GM19455 (cell line): ENCODE measurements around the gene C5orf47.

ENCODE experiments used
- ATAC-seq: cut with Tn5 transposase; IDR thresholded peaks from one replicate; pipeline ENCODE4 v1.9.1; 2021; ENCODE audit not compliant: unreplicated experiment

Gene C5orf47

DNA sequence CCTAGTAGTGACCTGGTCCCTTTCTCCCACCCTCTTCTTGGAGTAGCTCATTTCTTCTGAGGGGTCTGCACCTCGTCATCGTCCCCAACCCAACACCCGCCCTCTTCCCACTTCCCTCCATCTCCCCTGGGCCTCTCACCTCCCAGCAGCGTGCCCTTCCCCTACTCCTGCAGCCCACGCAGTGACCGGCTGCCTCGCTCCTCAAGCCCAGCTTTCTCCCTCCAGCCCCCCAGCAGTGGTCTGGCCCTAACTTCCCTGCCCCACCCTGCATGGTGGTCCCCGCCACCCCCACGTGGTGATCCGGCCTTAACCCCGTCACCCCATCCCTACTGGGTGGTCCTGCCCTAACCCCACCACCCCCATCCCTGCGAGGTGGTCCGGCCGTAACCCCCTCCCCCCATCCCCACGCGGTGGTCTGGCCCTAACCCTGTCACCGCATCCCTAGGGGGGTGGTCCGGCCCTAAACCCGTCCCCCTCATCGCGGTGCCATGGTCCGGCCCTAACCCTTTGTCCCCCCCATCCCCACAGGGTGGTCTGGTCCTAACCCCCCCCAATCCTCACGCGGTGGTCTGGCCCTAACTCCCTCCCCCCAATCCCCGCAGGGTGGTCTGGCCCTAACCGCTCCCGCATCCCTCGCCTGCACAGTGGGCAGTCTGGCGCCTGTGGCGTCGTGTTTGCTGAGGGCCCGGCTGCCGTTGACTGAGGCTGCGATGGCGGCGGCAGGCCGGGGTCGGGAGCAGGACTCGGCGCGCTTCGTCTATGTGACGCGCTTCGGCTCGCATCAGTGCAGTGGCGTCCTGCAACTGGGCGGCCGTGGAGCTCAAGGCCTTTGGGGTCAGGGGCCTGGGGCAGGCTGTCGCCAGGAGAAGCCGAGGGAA lies at the start of gene C5orf47:
TSS of gene C5orf47 (plus strand) at position 617 of the 878 bp plus-strand sequence. CDS start at position 711, 94 bp downstream.
- no peak for ATAC-seq

DNA sequence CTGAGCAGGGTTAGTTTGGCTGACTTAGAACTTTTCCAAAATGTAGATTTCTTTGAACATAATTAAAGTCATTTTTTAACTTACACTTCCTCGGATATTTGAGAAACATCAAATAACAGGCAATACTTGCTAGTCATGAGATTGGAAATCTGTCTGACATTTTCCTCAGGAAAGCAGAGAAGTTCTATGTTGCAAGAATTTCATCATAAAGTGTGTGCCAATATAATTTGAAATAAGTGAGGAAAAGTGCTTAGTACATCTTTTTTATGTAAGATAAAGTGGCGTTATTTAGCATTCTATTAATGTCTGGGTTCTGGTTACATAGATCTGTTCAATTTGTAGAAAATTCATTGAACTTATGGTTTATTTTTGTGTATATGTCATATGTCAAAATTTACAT lies 48.7 kb upstream of the C5orf47 start:
- no peak for ATAC-seq

GRCh38 chr5:173941102-173941501 lies 47.9 kb upstream of the C5orf47 start:
- ATAC-seq: no peak

- ATAC-seq: no peak
Measured at GRCh38 chr5:173941758-173942401, 47.1 kb upstream of the C5orf47 start.

DNA sequence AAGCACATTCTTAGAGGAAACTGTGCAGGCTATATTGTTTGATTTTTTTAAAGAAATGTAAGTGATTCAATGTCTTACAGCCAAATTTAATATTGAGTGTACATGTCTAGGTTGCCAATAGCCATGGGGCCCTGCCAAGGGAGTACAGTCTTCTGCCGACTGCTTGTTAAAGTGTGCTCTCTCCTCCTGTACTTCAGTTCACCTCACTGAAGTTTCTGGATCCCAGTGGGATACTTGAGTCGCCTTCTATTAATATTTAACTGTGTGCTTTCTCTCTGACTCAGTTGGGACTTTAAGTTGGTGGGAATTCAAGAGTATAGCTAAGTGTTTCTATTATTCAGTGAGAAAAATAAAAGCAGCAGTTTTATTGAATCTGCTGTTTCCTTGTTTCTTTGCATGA lies 44.5 kb upstream of the C5orf47 start:
- no peak for ATAC-seq

- ATAC-seq: no peak
Measured at GRCh38 chr5:173945160-173945559, 43.8 kb upstream of the C5orf47 start.

DNA sequence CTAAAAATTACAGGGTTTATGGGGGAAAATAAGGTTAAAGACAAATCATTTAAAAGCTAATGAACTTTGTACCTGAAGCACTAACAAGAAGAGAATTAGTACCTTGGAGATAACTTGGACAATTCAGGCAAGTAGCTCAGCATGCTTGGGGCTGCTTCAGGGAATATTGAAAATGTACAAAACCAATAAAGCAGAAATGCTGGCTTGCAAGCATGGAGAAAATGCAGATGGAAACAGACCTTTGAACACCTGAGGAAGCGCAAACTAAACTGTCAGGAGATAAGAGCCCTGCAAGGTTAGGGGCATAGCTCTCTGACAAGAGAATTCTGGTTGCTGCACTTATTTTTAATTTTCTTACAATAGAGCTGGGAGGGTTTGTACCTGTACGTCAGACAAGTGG lies 42.6 kb upstream of the C5orf47 start:
- no peak for ATAC-seq

DNA sequence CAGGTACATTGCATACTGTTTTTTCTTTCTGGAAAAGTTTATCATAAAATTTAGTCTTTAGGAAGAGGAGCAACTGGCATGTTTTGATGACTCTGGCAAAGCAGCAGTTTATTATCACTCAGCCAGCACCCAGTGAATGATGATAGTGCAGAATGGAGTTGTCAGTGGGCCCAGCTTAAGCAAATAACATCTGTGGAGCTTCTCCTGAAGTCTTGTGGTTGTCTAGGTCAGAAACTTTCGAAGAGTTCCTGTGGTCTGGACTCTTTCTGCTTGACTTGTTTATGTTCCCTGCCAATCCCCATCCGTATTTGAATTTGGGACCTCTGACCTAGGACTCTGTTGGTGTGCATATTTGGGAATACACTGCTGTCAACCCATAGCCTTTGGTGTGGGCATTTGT lies 38.1 kb upstream of the C5orf47 start:
- ATAC-seq: no peak

DNA sequence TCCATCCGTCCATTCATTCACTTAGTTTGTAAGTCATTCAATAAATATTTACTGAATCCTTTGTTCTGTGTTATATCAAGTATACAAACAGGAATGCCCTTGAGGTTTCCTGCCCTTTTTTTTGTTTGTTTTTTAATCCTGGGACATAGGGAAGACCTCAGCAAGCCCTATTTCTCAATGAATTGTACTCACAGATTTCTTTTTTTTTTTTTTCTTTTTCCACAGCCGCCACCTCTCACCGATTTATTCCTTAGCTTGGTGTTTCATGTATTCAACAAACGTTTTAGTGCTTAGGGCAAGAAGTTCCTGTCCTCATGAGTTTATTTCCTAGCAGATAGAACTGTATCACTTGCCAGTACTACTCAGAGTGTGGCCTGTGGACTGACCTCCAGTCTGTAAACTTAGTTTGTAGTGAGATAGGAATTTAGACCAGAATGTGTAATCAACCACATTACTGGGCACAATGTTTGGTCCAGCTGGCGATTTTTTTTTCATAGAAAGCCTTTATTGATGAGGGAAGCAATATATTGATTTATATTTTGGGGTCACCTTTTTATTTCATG lies 35.4 kb upstream of the C5orf47 start:
- no peak for ATAC-seq

- ATAC-seq: no peak
Measured at GRCh38 chr5:173954671-173955521, 34.1 kb upstream of the C5orf47 start.

DNA sequence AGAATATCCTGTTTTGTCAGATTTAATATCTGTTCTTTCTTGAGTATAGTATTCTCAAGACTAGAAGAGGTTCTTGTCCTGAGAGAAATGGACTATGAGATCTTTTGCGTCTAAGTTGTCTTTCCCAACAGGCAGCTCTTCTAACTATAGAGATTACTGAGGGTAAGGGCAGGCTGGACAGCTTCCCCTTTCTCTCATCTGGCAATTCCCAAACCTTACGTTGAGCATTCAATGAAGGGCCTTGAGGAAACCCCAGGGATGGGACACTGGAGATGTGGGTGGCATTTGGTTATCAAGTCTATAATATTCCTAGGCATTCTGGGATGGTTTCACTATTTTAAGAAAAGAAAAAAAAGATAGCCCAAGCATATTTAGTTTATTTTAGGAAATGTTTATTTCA lies 28.0 kb upstream of the C5orf47 start:
- ATAC-seq: no peak

DNA sequence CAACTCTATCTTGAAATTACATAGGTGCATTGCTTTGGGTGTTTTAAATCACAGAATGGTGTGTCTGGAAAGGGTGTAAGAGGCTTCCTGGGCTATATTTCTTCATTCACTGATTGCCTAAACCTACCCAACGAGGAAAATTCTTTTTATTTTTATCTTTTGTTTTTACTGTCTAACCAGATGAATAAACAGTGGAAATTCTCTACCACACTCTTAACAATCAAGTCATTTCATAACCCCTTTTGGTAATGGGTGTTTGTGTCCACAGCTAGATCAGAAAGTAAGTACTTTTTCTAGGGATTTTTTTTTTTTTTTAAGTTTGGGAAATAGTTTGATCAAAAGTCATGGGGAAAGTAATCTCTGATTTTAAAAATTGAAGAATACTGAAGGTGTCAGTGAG lies 27.6 kb upstream of the C5orf47 start:
- ATAC-seq: no peak

- ATAC-seq: no peak
Measured at GRCh38 chr5:173962436-173962972, 26.5 kb upstream of the C5orf47 start.

DNA sequence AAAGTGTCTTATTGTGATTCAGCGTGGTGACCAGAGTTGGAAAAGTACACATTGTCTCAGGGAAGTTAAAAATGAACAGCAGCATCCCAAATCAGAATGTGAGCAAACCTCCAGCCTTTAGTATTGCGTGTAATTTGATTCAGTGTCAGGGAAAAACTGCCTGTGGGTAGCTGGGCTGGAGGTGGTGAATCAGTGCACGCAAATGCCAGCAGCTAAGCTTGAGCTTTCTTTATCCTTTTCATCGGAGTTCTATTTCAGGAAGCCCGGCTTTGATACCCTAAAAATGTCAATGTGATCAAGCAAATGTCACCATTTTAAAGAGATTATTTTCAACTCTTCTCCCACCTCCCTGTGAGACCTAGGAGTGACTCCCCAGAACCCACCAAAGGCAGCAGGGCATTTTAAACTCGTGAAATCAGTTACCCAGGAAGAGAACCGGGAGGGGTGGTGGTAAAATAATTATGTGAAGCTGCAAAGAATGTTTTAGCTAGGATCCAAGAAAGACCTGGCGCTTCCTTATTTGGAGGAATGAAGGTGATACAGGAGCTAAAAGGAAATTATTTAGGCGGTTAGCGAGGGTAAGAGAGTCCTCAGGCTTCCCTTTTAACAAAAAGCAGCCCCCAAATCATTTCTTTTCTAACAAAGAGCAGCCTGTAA lies 25.7 kb upstream of the C5orf47 start:
- no peak for ATAC-seq

DNA sequence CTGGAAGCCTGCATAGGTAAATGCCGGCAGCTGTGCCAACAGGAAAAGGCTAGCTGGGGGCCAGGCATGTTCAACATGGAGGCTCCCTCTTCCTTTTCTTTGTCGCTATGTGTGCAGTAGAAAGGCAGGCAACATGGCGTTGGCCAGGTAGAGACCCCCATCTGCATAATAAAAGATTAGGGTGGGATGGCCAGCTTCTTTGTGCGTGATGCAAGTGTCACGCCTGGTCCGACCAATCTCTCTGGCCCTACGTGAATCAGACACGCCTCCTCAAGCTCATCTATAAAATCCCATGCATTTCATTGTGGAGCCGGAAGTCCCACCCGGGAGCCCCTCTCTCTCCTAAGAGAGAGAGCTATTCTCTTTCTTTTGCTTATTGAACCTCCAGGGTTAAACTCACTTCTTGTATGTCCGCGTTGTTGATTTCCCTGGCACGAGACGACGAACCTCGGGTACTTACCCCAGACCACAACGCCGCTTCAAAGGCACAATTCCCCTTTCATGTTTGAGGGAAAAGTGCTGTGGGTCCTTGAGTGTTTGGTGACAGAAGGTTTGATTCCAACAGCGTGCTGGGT lies 25.0 kb upstream of the C5orf47 start:
- ATAC-seq: no peak

DNA sequence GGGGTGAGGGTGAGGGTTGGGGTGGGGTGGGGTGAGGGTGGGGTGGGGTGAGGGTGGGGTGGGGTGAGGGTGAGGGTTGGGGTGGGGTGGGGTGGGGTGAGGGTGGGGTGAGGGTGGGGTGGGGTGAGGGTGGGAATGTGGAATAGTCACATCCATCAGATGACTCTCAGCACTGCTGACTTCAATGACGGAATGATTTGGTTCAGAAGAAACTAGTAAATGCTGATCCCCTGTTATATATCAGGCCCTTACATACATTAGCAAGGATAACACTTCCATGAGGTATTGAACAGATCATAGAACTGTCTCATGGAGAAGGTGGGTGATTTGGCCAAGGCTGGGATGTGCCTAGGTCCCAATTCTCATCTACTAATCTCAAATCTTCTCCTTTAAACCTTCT lies 24.5 kb upstream of the C5orf47 start:
- ATAC-seq: no peak

DNA sequence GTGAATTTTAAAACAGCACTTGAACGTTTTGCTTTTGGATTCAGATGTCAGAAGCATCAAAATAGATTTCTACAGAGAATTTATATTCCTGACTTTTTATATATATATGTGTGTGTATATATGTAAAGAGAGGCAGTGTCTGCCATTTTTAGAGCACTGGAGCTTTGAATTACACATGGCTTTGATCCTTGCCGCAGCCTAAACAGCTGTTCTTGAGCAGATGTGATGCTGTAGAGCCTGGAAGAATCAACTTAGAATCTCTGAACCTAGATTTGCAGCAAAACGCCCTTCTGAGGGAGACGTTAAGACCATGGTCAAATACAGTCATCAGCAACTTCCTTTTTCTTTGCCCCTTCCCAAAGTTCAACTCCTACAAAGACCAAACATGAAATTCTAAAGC lies 21.7 kb upstream of the C5orf47 start:
- ATAC-seq: no peak

DNA sequence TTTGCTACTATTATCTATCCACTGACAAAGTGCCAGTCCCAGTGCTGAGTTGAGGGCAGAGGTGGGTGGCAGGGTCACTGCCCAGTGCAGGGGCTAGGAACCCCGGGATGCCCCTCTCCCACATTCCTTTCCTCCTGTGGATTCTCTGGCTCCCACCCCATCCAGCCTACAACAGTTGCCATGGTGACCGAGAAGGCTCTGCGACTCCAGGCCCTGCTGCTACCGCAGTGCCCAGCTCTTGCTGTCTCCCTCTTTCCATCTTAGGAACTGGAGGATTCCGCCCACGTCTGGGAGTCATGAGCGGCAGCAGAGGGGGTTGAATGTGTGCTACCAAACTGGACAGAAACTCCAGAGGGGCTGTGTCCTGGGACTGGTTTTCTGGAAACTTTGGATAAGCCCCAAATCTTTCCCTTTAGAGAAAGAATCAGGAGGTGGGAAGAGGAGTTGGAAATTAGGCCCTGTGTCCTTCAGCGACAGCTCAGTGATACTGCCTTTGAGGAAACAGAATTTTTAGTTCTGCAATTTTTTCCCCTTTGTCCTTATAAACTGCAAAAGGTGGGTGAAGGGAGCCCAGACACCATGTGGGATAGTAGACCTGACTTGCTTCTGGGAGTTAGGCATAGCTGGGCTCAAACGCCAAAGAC lies 20.7 kb upstream of the C5orf47 start:
- no peak for ATAC-seq

- ATAC-seq: no peak
Measured at GRCh38 chr5:173969167-173970049, 19.6 kb upstream of the C5orf47 start.
